Upper lobe of left lung (tissue), 4 donors: ENCODE results near the gene SLC25A26.

Experiments used
- EP300 ChIP-seq, 4 donors: sonication (generic); formaldehyde crosslinking; IDR thresholded peaks; one replicate each; pipeline ENCODE4 v1.5.1; 2017; ENCODE audit warnings: antibody characterized with exemption in 4 of 4, control low read depth in 2 of 4
- TF ChIP-seq, protein P1 (sequence below), 6 experiments: fragments of 450-650 bp in 4 of 6; fragments of 200-600 bp in 2 of 6; sonication (generic) in 2 of 6; IDR thresholded peaks; one replicate each; pipeline ENCODE4 v1.5.1; 2016 to 2019; ENCODE audit warnings: antibody characterized with exemption in 6 of 6

DNA sequence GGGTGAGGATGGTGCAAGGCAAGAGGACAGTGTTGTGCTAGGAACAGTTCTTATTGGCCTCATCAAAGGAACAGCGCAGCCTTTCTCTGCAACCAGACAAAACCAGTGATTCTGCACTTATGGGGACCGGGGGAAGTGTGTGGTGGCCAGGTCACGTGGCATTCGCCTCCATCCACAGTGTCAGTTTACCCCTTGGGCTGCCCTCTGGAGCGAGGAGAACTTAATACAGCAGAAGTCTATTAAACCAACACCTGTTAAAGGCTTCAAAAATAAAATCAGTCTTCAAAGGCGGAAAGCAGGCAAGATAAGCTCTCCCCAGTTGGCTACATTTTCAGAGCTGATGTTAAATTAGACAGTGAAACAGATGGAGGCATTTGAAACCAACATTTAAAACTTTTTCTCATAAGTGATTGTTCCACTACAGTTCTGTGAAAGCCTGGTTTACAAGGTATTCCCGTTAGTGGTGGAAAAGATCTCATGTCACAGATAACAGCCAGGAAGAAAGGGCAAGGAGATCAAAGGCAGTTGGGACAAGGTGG, 204.8 kb downstream of the SLC25A26 start:
- TF ChIP-seq, protein P1, sequence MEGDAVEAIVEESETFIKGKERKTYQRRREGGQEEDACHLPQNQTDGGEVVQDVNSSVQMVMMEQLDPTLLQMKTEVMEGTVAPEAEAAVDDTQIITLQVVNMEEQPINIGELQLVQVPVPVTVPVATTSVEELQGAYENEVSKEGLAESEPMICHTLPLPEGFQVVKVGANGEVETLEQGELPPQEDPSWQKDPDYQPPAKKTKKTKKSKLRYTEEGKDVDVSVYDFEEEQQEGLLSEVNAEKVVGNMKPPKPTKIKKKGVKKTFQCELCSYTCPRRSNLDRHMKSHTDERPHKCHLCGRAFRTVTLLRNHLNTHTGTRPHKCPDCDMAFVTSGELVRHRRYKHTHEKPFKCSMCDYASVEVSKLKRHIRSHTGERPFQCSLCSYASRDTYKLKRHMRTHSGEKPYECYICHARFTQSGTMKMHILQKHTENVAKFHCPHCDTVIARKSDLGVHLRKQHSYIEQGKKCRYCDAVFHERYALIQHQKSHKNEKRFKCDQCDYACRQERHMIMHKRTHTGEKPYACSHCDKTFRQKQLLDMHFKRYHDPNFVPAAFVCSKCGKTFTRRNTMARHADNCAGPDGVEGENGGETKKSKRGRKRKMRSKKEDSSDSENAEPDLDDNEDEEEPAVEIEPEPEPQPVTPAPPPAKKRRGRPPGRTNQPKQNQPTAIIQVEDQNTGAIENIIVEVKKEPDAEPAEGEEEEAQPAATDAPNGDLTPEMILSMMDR (IDR thresholded peaks at IDR 0.05) = no peak
- TF ChIP-seq EP300 (IDR thresholded peaks at IDR 0.05) = no peak
